ENCODE data around the gene TRAF3. TPM values are rescaled to one million over a fixed set of nuclear protein-coding genes. Genes with fewer than 3 reads are reported as not detected.

TRAF3 gene
- total and polyA plus RNA-seq, 12 donors = 2.3 to 15.6 (median 10.2) TPM

DNA sequence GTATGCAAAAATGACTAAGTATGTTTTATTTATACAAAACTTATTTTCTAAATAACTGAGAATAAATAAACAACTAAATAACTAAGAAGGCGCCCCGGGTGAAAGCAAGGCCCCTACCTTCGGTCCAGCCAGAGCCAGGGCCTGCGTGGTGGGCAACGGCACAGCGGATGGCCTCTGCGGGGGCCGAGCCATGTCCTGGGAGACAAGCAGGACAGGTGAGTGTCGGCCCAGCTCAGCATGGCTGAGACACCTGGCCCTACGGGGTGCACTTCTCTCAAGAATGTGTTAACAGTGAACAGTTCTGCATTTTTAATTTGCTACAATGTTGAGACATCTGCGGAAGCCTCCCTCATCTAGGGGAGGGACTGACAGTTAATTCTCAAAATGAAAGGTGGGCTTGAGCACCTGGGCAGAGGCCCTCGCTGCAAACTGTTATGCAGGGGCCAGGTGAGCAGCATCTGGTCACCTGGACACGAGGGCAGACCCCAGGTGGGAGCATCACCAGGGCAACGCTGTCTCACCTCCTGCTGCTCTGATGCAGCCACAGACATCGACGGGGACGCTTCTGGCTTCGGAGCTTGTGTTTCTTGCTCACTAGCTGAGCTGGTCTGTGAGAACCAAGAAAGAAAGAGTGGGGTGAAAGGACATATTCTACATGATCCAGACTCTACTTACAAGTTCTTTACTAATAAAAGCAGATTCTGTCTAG, 177.0 kb downstream of the TRAF3 start:
- Histone ChIP-seq H3K4me3 (no peak overlapping the region), H3K36me3 (peaks cover 0 to 100% (median 83%) of the 10 kb centered on the region in 9 donors), H3K9me3 (no peaks in the 10 kb centered on the region), H3K27ac (no peak overlapping the region), H3K27me3 (no peaks in the 10 kb centered on the region), H3K4me1 (peaks cover 0 to 15% (median 6%) of the 10 kb centered on the region in 9 donors)
- no peak for ATAC-seq
- no peak for DNase-seq
- intact Hi-C loops (cut with DNase I) = no loop called here
- WGBS, 2 donors = 91 to 95% methylated on average over 18 of the region's 18 CpGs
- TF ChIP-seq, protein P1, sequence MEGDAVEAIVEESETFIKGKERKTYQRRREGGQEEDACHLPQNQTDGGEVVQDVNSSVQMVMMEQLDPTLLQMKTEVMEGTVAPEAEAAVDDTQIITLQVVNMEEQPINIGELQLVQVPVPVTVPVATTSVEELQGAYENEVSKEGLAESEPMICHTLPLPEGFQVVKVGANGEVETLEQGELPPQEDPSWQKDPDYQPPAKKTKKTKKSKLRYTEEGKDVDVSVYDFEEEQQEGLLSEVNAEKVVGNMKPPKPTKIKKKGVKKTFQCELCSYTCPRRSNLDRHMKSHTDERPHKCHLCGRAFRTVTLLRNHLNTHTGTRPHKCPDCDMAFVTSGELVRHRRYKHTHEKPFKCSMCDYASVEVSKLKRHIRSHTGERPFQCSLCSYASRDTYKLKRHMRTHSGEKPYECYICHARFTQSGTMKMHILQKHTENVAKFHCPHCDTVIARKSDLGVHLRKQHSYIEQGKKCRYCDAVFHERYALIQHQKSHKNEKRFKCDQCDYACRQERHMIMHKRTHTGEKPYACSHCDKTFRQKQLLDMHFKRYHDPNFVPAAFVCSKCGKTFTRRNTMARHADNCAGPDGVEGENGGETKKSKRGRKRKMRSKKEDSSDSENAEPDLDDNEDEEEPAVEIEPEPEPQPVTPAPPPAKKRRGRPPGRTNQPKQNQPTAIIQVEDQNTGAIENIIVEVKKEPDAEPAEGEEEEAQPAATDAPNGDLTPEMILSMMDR (IDR thresholded peaks at IDR 0.05) = no peak

DNA sequence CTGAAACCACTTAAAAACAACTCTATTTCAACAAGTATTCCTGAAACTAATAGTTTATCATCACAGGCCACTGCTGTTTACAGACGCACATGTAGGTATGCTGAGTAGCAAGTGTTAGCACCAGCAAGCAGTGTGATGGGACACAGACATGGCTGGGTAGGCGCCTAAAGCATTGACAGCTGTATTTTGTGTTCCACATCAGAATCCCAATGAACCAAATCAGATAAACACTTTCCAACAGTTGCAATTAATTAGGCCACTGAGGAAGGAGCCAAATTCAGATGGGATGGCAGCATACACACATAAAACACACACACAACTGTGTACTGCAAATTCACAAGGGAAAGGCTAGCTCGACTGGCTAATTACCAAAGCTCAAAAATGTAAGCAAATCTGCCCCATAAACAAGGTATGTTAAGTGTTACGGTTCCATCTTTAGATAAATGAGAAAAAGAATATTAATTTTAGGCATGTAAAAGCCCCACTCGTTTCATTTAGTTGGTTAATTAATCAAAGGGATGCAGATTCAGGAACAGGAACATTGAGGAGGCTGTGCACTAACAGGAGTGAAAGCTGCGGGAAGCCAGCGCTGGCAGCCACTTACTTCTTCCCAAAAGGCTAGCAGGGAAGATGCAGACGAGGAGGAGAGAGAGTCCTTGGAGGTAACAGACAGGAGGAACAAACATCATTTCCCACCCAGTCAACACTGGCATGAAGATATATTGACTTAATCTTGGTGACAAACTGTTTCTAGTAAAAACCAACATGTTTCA, 178.6 kb downstream of the TRAF3 start:
- H3K9me3 ChIP-seq = no peaks in the 10 kb centered on the region
- DNase-seq (no peak), ATAC-seq (peak in 1 of 8 donors; percentile 31)
- no peak overlapping the region for H3K4me3 ChIP-seq
- TF ChIP-seq, protein P1 (IDR thresholded peaks at IDR 0.05) = no peak
- H3K36me3 ChIP-seq = peaks cover 0 to 100% (median 81%) of the 10 kb centered on the region in 9 donors
- H3K27me3 ChIP-seq = no peaks in the 10 kb centered on the region
- H3K27ac ChIP-seq = no peak overlapping the region
- peaks cover 0 to 3% (median 0%) of the 10 kb centered on the region in 9 donors for H3K4me1 ChIP-seq
- intact Hi-C loops (cut with DNase I) = no loop called here
- WGBS, 2 donors = 74 to 76% methylated on average over 8 of the region's 8 CpGs

DNA sequence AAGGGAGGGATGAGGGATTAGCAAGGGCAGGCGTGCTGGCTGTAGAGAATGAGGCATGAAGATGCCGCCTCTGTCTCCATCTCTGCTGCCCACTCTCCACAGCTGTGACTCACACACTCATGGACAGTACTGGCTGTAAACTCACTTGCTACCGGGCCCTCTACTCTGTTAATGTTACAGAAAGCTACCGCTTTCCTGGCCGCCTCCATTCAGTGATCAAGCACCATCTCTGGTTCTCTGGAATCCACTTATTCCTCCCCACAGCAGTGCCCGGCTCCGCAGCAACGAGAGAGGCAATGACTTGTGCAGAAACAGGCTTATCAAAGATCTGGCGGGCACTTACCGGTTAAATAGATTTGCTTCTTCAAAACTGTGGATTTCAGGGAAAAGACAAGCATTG, 180.0 kb downstream of the TRAF3 start:
- WGBS, 2 donors = 92 to 93% methylated on average over 10 of the region's 10 CpGs
- ATAC-seq = no peak
- Histone ChIP-seq H3K27me3 (no peaks in the 10 kb centered on the region), H3K36me3 (peaks cover 0 to 100% (median 73%) of the 10 kb centered on the region in 9 donors), H3K9me3 (no peaks in the 10 kb centered on the region), H3K27ac (no peak overlapping the region), H3K4me1 (no peaks in the 10 kb centered on the region), H3K4me3 (no peak overlapping the region)
- intact Hi-C loops (cut with DNase I) = no loop called here
- TF ChIP-seq, protein P1 (IDR thresholded peaks at IDR 0.05) = no peak
- DNase-seq = no peak

DNA sequence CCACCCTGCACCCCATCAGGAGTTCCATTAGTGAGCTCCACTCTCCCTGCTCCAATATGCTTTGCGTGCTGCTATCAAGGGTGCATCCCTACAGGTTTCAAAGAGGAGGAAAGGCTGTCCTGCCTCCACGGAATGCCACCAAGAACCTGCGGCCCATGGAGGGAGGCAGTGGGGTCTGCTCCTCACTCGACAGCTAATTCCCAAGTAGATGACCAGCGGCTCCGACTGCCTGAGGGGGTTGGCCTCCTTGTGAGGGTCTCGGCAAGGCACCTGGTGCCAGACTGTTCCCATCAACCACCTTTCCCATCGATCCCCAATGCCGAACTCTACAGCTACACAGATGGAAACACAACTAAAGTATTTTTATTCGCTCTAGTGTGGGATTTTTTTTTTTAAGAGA, 181.2 kb downstream of the TRAF3 start:
- intact Hi-C loops (cut with DNase I) = no loop called here
- Histone ChIP-seq H3K9me3 (no peaks in the 10 kb centered on the region), H3K4me3 (no peak overlapping the region), H3K27ac (no peak overlapping the region), H3K4me1 (no peaks in the 10 kb centered on the region), H3K36me3 (peaks cover 0 to 100% (median 78%) of the 10 kb centered on the region in 9 donors), H3K27me3 (no peaks in the 10 kb centered on the region)
- TF ChIP-seq, protein P1 (IDR thresholded peaks at IDR 0.05) = no peak
- WGBS, 2 donors = 94 to 96% methylated on average over 10 of the region's 10 CpGs
- ATAC-seq (no peak), DNase-seq (no peak)

Other genes with a start within 250 kb of the TRAF3 start
- 10 to 100 TPM; 11.1 to 16.9 (median 13.2) TPM for gene RCOR1, start 184.8 kb upstream of the TRAF3 start, total RNA-seq
- 1 to 10 TPM; 3.1 to 5.7 TPM for gene RCOR1, start 184.8 kb upstream of the TRAF3 start, polyA plus RNA-seq
- gene AMN, start 145.2 kb downstream of the TRAF3 start, total RNA-seq = under 1 TPM in 1 of 10 donors, not detected in 9; 0.40 TPM
- under 1 TPM; 0.15 to 0.17 TPM for gene AMN, start 145.2 kb downstream of the TRAF3 start, polyA plus RNA-seq